Activated B cell treated with CpG ODN at 0.5 μM for 24 hours (primary cell): ENCODE data around the gene DDOST. TPM values are rescaled to one million over a fixed set of nuclear protein-coding genes. Genes with fewer than 3 reads are reported as not detected.

Source experiments
- ATAC-seq: fragments of 200-7000 bp; cut with Tn5 transposase; one replicate; pipeline ENCODE4 v1.10.0; 2021; ENCODE audit warnings: low read depth, mild to moderate bottlenecking, moderate library complexity
- CTCF ChIA-PET: fragments of 350-600 bp; sonication (Branson Sonifier 250); formaldehyde crosslinking; loops from one replicate; lab custom pipeline; 2021; ENCODE audit warnings: antibody characterized with exemption; lab: Charles Lee
- POLR2A ChIA-PET: fragments of 350-600 bp; sonication (Branson Sonifier 250); formaldehyde crosslinking; loops from one replicate; lab custom pipeline; 2021; ENCODE audit warnings: antibody characterized with exemption; lab: Charles Lee
- DNase-seq: peaks from one replicate; pipeline ENCODE4 v3.0.0; 2022
- H3K27ac Mint-ChIP-seq: one replicate; pipeline ENCODE4 v1.8.0; 2020; ENCODE audit warnings: mixed read lengths
- H3K27me3 Mint-ChIP-seq: one replicate; pipeline ENCODE4 v1.8.0; 2021; ENCODE audit warnings: mixed read lengths
- H3K36me3 Mint-ChIP-seq: one replicate; pipeline ENCODE4 v1.8.0; 2021; ENCODE audit warnings: low read depth, mixed read lengths
- H3K4me1 Mint-ChIP-seq: one replicate; pipeline ENCODE4 v1.8.0; 2021; ENCODE audit warnings: mixed read lengths
- H3K4me3 Mint-ChIP-seq: one replicate; pipeline ENCODE4 v1.8.0; 2020; ENCODE audit warnings: mild to moderate bottlenecking, mixed read lengths
- H3K9me3 Mint-ChIP-seq: one replicate; pipeline ENCODE4 v1.8.0; 2020; ENCODE audit warnings: mixed read lengths
- CTCF ChIP-seq: fragments of 200-600 bp; IDR thresholded peaks from one replicate; pipeline ENCODE4 v1.8.0; 2022; ENCODE audit warnings: antibody characterized with exemption, mild to moderate bottlenecking
- intact Hi-C: fragments of 100-400 bp; cut with micrococcal nuclease; formaldehyde crosslinking; loops from one replicate; pipeline ENCODE4 v1.15.1; 2024
- total RNA-seq: library from RNA; stranded (reverse); gene quantifications from 2 replicates; pipeline ENCODE4 v1.2.3, GENCODE V29; 2022

The DDOST gene
- total RNA-seq, 1 donor from 2014 or later, result 132 TPM

- Mint-ChIP-seq H3K36me3 (peaks cover 10% of the 10 kb centered on the region), H3K4me3 (peak overlapping the region; percentile 88), H3K4me1 (peaks cover 12% of the 10 kb centered on the region), H3K27ac (peak overlapping the region; percentile 80), H3K9me3 (no peaks in the 10 kb centered on the region), H3K27me3 (no peaks in the 10 kb centered on the region)
- ChIA-PET POLR2A (interaction anchor here (2.0 kb wide), 1 partner anchor 26 kb away, joined by 17 read pairs; the partner anchor contains the start of gene DDOST), CTCF (no interaction called here)
- DNase-seq, result no peak
- intact Hi-C loops, result loop anchor here (1.0 to 5.0 kb wide), 2 partner anchors 27 to 127 kb away; partner anchors contain the start of genes DDOST and MUL1
- ATAC-seq, result no peak
- TF ChIP-seq CTCF, result no peak
Measured at GRCh38 chr1:20634594-20635084, 26.5 kb downstream of the DDOST start.

GRCh38 chr1:20634065-20634593 is 27.0 kb downstream of the DDOST start:
- ATAC-seq (peak; percentile 13), DNase-seq (no peak)
- Mint-ChIP-seq H3K9me3 (peaks cover 4% of the 10 kb centered on the region), H3K4me3 (peak overlapping the region; percentile 88), H3K4me1 (peaks cover 12% of the 10 kb centered on the region), H3K36me3 (peaks cover 7% of the 10 kb centered on the region), H3K27ac (peak overlapping the region; percentile 80), H3K27me3 (no peaks in the 10 kb centered on the region)
- CTCF ChIA-PET, result interaction anchor here (0.7 to 1.0 kb wide), 3 partner anchors 12 to 421 kb away, joined by 3 to 6 read pairs (median 4); partner anchors contain the start of gene DDOST
- intact Hi-C loops, result loop anchor here (1.0 to 5.0 kb wide), 2 partner anchors 27 to 127 kb away; partner anchors contain the start of genes DDOST and MUL1
- POLR2A ChIA-PET, result interaction anchor here (0.5 to 2.0 kb wide), 7 partner anchors 16 to 514 kb away, joined by 3 to 17 read pairs (median 4); partner anchors contain the start of genes DDOST, HP1BP3, MUL1 and SH2D5
- no peak for TF ChIP-seq CTCF

- Mint-ChIP-seq H3K27me3 (no peaks in the 10 kb centered on the region), H3K4me3 (peak within 1 kb of the TSS; percentile 88), H3K4me1 (peaks cover 12% of the 10 kb centered on the region), H3K36me3 (peaks cover 4% of the 10 kb centered on the region), H3K27ac (peak within 1 kb of the TSS; percentile 80), H3K9me3 (peaks cover 6% of the 10 kb centered on the region)
- peak; percentile 94 for TF ChIP-seq CTCF
- ChIA-PET POLR2A (interaction anchor here (0.5 to 2.0 kb wide), 7 partner anchors 16 to 514 kb away, joined by 3 to 17 read pairs (median 4); partner anchors contain the start of genes DDOST, HP1BP3, MUL1 and SH2D5), CTCF (interaction anchor here (0.7 to 1.6 kb wide), 9 partner anchors 12 to 990 kb away, joined by 3 to 6 read pairs (median 4); partner anchors contain the start of gene DDOST)
- ATAC-seq (peak; percentile 94), DNase-seq (peak; percentile 92)
- intact Hi-C loops, result loop anchor here (1.0 to 5.0 kb wide), 3 partner anchors 28 to 126 kb away; partner anchors contain the start of genes DDOST and MUL1
Measured at GRCh38 chr1:20633190-20634064, 27.7 kb downstream of the DDOST start, which contains the start of gene PINK1. PINK1 (plus strand) TSS chr1:20633458; CDS start chr1:20633549, 91 bp downstream.

GRCh38 chr1:20632386-20632785 is 28.8 kb downstream of the DDOST start:
- peaks cover 12% of the 10 kb centered on the region for H3K4me1 Mint-ChIP-seq
- peaks cover 16% of the 10 kb centered on the region for H3K9me3 Mint-ChIP-seq
- ATAC-seq (no peak), DNase-seq (no peak)
- H3K36me3 Mint-ChIP-seq, result peaks cover 1% of the 10 kb centered on the region
- POLR2A ChIA-PET, result interaction anchor here (0.8 kb wide), 1 partner anchor 28 kb away, joined by 3 read pairs; no protein-coding TSS in a partner anchor
- intact Hi-C loops, result loop anchor here (2.0 to 5.0 kb wide), 2 partner anchors 110 to 125 kb away; partner anchors contain the start of gene MUL1
- TF ChIP-seq CTCF, result no peak
- H3K27ac Mint-ChIP-seq, result no peak overlapping the region
- CTCF ChIA-PET, result interaction anchor here (0.7 to 1.6 kb wide), 6 partner anchors 14 to 991 kb away, joined by 3 to 5 read pairs (median 4); no protein-coding TSS in a partner anchor
- H3K4me3 Mint-ChIP-seq, result peak overlapping the region; percentile 77
- peaks cover 3% of the 10 kb centered on the region for H3K27me3 Mint-ChIP-seq
